IPS-15b (cell line): ENCODE data around the gene SPATA2.
"Not testable (repeated sequence)": the region's sequence is repeated elsewhere in the genome, so short reads cannot be mapped to it uniquely, and the experiment has no call there.

Experiments used
- H3K27me3 ChIP-seq: one replicate; pipeline ENCODE4 v1.6.1; 2013; ENCODE audit warnings: low read length; ENCODE audit not compliant: control insufficient read depth, insufficient read depth
- H3K36me3 ChIP-seq: one replicate; pipeline ENCODE4 v1.6.1; 2013; ENCODE audit warnings: low read length; ENCODE audit not compliant: control insufficient read depth, insufficient read depth
- H3K4me1 ChIP-seq: one replicate; pipeline ENCODE4 v1.6.1; 2013; ENCODE audit warnings: mild to moderate bottlenecking, low read length; ENCODE audit not compliant: control insufficient read depth, insufficient read depth
- H3K4me3 ChIP-seq: one replicate; pipeline ENCODE4 v1.5.1; 2013; ENCODE audit warnings: low read depth, low read length
- H3K9ac ChIP-seq: one replicate; pipeline ENCODE4 v1.6.1; 2013; ENCODE audit warnings: low read depth, mild to moderate bottlenecking, low read length
- H3K9me3 ChIP-seq: one replicate; pipeline ENCODE4 v1.6.1; 2013; ENCODE audit warnings: mild to moderate bottlenecking, low read length; ENCODE audit not compliant: control insufficient read depth, insufficient read depth

Gene SPATA2

GRCh38 chr20:49872056-49872455 lies 43.3 kb downstream of the SPATA2 start:
- no peaks in the 10 kb centered on the region for H3K36me3 ChIP-seq
- H3K4me3 ChIP-seq, result no peak overlapping the region
- no peaks in the 10 kb centered on the region for H3K9me3 ChIP-seq
- no peak overlapping the region for H3K9ac ChIP-seq
- peaks cover 9% of the 10 kb centered on the region for H3K4me1 ChIP-seq
- no peaks in the 10 kb centered on the region for H3K27me3 ChIP-seq

- no peaks in the 10 kb centered on the region for H3K36me3 ChIP-seq
- no peak overlapping the region for H3K9ac ChIP-seq
These were observed 43.9 kb downstream of the SPATA2 start for GRCh38 chr20:49871391-49871948.

GRCh38 chr20:49870261-49870660 lies 45.1 kb downstream of the SPATA2 start:
- Histone ChIP-seq H3K4me1 (peaks cover 9% of the 10 kb centered on the region), H3K9ac (no peak overlapping the region), H3K27me3 (no peaks in the 10 kb centered on the region), H3K36me3 (peaks cover 2% of the 10 kb centered on the region), H3K4me3 (no peak overlapping the region), H3K9me3 (no peaks in the 10 kb centered on the region)

More at GRCh38 chr20:49871391-49871948, 43.9 kb downstream of the SPATA2 start:
- no peaks in the 10 kb centered on the region for H3K27me3 ChIP-seq
- no peaks in the 10 kb centered on the region for H3K9me3 ChIP-seq
- H3K4me3 ChIP-seq, result no peak overlapping the region
- H3K4me1 ChIP-seq, result peaks cover 9% of the 10 kb centered on the region

- Histone ChIP-seq H3K9ac (no peak overlapping the region), H3K27me3 (no peaks in the 10 kb centered on the region), H3K4me1 (peaks cover 9% of the 10 kb centered on the region), H3K4me3 (no peak overlapping the region), H3K9me3 (no peaks in the 10 kb centered on the region), H3K36me3 (peaks cover 3% of the 10 kb centered on the region)
These were observed 46.4 kb downstream of the SPATA2 start for GRCh38 chr20:49868964-49869363.

GRCh38 chr20:49868538-49868937 lies 46.8 kb downstream of the SPATA2 start:
- no peak overlapping the region for H3K4me3 ChIP-seq
- peaks cover 9% of the 10 kb centered on the region for H3K4me1 ChIP-seq
- H3K27me3 ChIP-seq, result no peaks in the 10 kb centered on the region
- peaks cover 3% of the 10 kb centered on the region for H3K36me3 ChIP-seq
- no peak overlapping the region for H3K9ac ChIP-seq
- H3K9me3 ChIP-seq, result no peaks in the 10 kb centered on the region

- no peaks in the 10 kb centered on the region for H3K9me3 ChIP-seq
- peaks cover 3% of the 10 kb centered on the region for H3K36me3 ChIP-seq
These were observed 47.7 kb downstream of the SPATA2 start for GRCh38 chr20:49867453-49868215.

GRCh38 chr20:49866051-49866450 lies 49.3 kb downstream of the SPATA2 start:
- Histone ChIP-seq H3K4me1 (peaks cover 15% of the 10 kb centered on the region), H3K9me3 (no peaks in the 10 kb centered on the region), H3K9ac (no peak overlapping the region)

More at GRCh38 chr20:49867453-49868215, 47.7 kb downstream of the SPATA2 start:
- H3K4me1 ChIP-seq, result peaks cover 9% of the 10 kb centered on the region
- no peak overlapping the region for H3K4me3 ChIP-seq
- no peaks in the 10 kb centered on the region for H3K27me3 ChIP-seq
- no peak overlapping the region for H3K9ac ChIP-seq

GRCh38 chr20:49865559-49865958 lies 49.8 kb downstream of the SPATA2 start:
- Histone ChIP-seq H3K9ac (no peak overlapping the region), H3K36me3 (peaks cover 3% of the 10 kb centered on the region), H3K4me3 (no peak overlapping the region), H3K27me3 (no peaks in the 10 kb centered on the region), H3K4me1 (peaks cover 15% of the 10 kb centered on the region), H3K9me3 (no peaks in the 10 kb centered on the region)

More at GRCh38 chr20:49866051-49866450, 49.3 kb downstream of the SPATA2 start:
- no peak overlapping the region for H3K4me3 ChIP-seq
- H3K36me3 ChIP-seq, result peaks cover 3% of the 10 kb centered on the region
- H3K27me3 ChIP-seq, result no peaks in the 10 kb centered on the region

- no peaks in the 10 kb centered on the region for H3K27me3 ChIP-seq
- peaks cover 15% of the 10 kb centered on the region for H3K4me1 ChIP-seq
- H3K36me3 ChIP-seq, result peaks cover 3% of the 10 kb centered on the region
- no peaks in the 10 kb centered on the region for H3K9me3 ChIP-seq
- H3K9ac ChIP-seq, result no peak overlapping the region
- no peak overlapping the region for H3K4me3 ChIP-seq
These were observed 51.7 kb downstream of the SPATA2 start for GRCh38 chr20:49863666-49864065.

GRCh38 chr20:49862607-49863200 lies 52.6 kb downstream of the SPATA2 start:
- H3K4me1 ChIP-seq, result peaks cover 11% of the 10 kb centered on the region
- H3K27me3 ChIP-seq, result no peaks in the 10 kb centered on the region
- H3K4me3 ChIP-seq, result no peak overlapping the region
- no peaks in the 10 kb centered on the region for H3K9me3 ChIP-seq
- H3K36me3 ChIP-seq, result peaks cover 3% of the 10 kb centered on the region
- H3K9ac ChIP-seq, result no peak overlapping the region

GRCh38 chr20:49861232-49861631 lies 54.1 kb downstream of the SPATA2 start:
- H3K27me3 ChIP-seq, H3K36me3 ChIP-seq, H3K9me3 ChIP-seq, H3K9ac ChIP-seq, H3K4me3 ChIP-seq, H3K4me1 ChIP-seq: not testable (repeated sequence)

- Histone ChIP-seq H3K4me3 (no peak overlapping the region), H3K4me1 (peaks cover 5% of the 10 kb centered on the region), H3K27me3 (no peaks in the 10 kb centered on the region), H3K36me3 (no peaks in the 10 kb centered on the region), H3K9ac (no peak overlapping the region), H3K9me3 (no peaks in the 10 kb centered on the region)
These were observed 55.5 kb downstream of the SPATA2 start for GRCh38 chr20:49859807-49860206.
